Measurements from ENCODE around the gene ZNRF1.
"Not testable (repeated sequence)": the region's sequence is repeated elsewhere in the genome, so short reads cannot be mapped to it uniquely, and the experiment has no call there.

ZNRF1 gene

DNA sequence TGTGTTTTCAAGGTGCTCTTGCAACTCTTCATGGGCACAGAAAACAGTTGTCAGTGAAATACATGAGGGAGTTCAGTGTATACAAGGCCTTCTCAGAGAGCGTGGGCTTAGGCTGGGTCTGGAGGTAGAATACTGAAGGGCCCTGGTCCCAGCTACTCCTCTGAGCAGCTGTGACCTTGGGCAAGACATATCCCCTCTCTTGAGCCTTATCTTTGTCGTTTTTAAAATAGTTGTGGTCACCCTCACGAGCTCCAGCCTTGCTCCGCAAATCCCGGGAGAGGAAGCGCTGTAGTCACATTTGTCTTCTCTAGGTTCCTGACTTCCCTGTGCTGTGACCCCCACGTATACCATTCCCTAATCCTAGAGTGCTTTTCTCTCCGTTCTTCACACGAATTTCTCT is 3.6 kb downstream of the ZNRF1 start:
- DNase-seq (ENCODE audit: low spot score): no peak

DNA sequence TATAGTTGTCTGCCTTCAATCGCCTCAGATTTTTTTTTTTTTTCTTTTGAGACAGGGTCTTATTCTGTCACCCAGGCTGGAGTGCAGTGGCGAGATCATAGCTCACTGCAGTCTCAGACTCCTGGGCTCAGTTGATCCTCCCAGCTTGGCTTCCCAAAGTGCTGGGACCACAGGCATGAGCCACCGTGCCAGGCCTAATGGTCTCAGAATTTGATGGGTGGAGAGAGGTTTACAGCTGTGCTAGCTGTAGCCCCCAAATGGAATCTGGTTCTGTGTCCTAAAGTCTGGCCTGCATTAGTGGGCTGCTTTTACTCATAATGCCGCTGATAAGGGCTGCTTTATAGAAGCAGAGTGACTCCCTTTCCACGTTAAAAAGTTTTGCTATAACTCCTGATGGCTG is 5.1 kb downstream of the ZNRF1 start:
- no peak for DNase-seq (ENCODE audit: low spot score)

DNA sequence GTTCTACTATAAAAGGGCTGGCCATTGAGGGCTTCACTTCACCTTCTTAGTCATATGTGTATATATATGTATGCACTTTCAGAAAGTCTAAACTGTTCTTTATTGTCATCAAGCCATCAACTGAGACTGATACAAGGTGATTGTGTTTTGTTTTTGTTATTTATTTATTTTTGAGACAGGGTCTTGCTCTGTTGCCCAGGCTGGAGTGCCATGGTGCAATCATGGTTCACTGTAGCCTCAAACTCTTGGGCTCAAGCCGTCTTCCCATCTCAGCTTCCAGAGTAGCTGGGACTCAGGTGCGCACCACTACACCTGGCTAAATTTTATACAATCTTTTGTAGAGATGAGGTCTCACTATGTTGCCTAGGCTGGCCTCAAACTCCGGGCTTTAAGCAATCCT is 5.6 kb downstream of the ZNRF1 start:
- DNase-seq (ENCODE audit: low spot score): no peak

DNA sequence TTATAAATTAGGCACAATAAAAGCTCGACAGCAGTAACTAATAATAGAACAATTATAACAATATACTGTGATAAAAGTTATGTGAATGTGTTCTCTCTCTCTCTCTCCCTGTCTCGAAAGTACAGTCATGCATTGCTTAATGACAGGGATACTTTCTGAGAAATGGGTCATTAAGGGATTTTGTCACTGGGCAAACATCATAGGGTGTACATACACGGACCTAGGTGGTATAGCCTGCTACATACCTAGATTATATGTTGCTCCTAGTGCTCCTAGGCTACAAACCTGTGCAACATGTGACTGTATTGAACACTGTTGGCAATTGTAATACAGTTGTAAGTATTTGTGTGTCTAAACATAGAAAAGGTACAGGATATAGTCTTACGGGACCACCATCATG is 6.9 kb downstream of the ZNRF1 start:
- no peak for DNase-seq (ENCODE audit: low spot score)

DNA sequence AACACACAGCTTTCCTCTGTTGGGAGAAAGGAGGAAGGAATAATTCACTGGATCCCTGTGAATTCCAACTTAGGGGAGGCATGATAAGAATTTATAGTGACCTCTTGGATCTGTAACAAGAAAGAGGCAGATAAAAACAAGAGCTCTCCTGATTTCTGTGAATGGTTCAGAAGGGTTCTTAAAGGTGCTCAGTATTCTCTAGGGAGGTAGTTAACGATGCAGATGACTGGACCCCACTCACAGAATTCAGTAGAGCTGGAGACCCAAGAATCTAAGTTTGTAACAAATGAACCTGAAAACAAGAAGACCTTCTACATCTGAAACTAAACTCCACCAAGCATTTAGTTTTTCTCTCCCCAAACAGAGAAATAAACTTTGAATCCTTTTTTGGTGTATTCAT is 8.6 kb downstream of the ZNRF1 start:
- no peak for DNase-seq (ENCODE audit: low spot score)

DNA sequence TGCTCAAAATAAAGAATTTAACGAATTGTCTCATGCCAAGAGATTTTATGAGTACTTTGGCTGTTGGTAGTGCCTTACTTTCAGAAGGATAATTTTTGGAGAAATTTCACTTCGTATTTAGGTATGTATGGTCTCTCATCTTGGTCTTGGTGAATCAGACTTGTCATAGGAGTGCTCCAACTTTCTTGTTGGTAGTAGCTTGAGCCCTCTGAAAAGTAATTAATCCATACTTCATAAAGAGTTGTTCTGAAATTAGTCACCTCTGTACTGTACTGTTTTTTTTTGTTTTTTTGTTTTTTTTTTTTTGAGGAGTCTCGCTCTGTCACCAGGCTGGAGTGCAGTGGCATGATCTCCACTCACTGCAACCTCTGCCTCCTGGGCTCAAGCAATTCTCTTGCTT is 11.6 kb downstream of the ZNRF1 start:
- no peak for DNase-seq (ENCODE audit: low spot score)

DNA sequence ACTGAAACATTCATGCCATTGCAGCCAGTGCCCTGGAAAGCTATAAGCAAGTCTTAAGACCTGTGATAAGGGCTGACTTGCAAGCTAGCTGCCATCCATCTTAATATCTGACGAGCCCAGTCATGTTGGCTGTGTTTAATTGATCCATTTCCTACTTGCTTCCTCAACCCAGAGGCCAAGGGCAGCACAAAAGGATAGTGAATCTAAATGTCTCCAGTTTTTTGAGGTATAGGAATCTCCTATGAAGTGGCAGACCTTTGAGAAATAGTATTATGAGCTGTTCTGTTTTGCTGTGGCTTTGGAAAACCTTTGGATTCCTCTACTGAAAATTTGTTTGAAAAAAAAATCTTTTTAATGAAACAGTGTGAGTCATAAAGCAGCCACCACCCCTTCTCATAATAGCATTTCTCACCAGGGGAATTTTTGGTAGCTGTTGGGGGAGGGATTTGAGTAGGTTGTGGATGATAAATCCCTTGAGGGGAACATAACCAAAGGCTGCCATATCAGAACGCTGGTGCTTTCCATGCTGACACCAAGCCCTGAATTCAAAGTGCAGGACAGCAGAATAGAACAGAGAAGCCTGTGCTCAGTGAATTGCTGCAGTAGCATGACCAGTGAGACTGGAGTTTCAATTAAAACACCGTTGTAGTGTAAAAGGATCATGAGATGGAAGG is 12.9 kb downstream of the ZNRF1 start:
- peak; percentile 73 for DNase-seq (ENCODE audit: low spot score)

DNA sequence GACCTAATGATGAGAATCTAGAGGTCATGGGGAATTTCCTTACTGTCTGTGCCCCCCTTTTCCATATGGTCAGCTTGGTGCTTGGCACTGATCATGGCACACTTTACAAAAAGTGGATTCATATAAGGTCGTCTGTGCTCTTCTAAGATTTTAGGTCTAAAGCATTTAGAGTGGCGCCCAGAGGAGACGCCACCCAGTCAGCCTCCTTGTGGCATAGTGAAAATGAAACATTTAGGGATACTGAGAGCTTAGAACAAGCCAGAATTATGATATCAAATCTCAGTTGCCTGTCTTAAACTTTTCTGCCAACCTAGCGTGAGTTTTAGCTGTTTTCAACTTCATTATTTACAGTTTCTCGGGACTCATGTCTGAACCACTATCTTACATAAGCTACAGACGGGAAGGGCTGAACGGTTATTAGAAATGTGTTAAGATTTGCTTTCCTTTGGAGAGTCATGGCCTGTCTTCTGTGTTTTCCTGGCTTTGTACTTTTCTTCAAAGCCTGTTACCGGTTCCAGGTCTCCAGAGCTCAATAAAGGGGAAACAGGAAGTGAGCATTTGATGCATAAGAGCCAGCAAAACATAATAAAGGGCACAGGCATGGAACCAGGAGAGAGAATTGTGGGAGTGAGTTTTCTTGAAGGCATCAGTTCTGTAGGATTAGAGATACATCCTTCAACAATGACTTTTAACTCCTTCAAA is 13.7 kb downstream of the ZNRF1 start:
- peak; percentile 45 for DNase-seq (ENCODE audit: low spot score)

DNA sequence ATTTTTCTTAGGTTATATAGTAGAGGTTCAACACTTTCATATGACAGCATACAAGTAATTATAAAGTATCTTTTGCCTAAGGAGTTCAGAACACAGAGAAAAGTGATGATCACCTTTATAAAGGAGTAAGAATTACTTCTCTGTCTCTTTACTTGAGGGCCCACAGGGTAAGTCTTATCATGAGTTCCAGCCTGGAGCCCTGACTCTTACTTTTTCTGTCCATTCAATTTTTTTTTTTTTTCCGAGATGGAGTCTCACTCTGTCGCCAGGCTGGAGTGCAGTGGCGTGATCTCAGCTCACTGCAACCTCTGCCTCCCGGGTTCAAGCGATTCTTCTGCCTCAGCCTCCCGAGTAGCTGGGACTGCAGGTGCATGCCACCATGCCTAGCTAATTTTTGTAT is 14.3 kb downstream of the ZNRF1 start:
- DNase-seq (ENCODE audit: low spot score): peak; percentile 32

DNA sequence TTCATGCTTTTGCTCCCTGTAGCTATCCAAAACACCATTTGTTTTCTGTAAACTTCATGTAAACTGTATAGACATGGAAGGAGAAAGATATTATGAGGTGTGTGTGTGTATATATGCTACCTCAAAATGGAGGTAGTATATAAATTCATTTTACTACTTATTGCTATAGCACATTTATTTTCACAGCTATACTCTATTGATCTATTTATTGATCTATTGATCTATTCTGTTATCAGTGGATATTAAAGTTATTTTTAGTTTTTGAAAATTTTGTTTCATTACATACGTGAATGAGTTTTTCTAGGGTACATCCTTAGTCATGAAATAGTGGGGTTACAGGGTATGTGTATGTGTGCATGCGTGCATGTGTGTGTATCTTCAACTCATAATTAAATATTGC is 15.5 kb downstream of the ZNRF1 start:
- DNase-seq (ENCODE audit: low spot score): no peak

DNA sequence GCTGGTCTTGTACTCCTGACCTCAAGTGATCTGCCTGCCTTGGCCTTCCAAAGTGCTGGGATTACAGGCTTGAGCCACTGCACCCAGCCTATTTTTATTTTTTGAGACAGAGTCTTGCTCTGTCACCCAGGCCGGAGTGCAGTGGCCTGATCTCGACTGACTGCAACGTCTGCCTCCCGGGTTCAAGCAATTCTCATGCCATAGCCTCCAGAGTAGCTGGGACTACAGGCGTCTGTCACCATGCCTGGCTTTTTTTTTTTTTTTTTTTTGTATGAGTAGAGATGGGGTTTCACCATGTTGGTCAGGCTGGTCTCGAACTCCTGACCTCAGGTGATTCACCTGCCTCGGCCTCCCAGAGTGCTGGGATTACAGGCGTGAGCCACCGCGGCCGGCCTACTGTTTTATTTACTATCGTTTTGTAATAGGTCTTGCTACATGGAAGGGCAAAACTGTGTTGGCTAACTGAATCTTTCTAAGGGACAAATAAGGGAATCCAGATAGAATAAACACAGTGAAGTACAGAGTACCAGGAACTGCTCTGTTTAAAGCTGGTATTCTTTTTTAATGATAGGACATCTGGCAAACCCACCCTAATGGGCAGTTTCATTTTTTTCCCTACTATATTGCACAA is 17.7 kb downstream of the ZNRF1 start:
- not testable (repeated sequence) for DNase-seq (ENCODE audit: low spot score)

DNA sequence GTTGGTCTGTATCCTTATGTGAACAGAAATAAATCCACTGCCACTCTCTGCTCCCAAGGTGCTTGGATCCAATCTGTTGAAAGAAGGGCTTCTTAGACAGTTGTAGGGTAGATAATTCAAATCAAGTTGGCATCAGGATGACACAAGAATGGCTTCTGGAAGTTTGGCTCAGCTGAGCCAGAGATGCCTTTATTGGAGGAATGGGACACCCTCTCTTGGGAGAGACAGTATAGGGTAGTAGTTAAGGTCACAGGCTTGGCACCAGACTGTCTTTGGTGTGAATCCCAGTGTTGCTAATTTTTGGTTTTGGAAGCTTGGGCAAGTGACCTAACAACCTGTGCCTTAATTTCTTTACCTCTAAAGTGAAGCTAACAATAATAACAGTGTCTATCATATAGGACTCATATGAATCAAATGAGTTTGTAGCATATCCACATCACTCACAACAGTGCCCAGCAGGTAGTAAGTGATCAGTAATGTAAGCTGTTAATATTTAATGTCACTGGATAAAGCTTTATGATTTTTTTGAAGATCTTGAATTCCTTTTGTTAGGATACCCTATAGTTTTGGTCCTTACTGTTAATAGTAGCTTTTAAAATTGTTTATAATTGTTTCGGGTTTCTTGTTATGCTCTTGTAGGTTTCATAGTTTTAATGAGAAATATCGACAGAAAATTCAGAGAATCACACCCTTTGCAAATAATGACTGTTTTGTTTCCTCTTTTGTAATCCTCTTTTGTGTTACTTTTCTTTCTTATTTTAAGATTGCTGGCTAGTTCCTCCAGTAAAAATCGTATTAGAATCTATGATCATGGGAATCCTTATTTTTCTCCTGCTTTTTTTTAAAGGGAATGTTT is 19.1 kb downstream of the ZNRF1 start:
- no peak for DNase-seq (ENCODE audit: low spot score)

DNA sequence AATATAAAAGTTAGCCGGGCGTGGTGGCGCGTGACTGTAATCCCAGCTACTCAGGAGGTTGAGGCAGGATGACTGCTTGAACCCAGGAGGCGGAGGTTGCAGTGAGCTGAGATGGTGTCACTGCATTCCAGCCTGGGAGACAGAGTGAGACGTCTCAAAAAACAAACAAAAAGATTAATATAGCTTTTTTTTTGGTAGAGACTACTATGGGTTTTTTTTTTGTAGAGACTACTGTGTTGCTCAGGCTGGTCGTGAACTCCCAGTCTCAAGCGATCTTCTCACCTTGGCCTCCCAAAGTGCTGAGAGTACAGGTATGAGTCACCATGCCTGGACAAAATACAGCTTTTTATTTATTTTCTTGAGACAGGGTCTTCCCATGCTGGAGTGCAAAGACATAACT is 20.2 kb downstream of the ZNRF1 start:
- no peak for DNase-seq (ENCODE audit: low spot score)

DNA sequence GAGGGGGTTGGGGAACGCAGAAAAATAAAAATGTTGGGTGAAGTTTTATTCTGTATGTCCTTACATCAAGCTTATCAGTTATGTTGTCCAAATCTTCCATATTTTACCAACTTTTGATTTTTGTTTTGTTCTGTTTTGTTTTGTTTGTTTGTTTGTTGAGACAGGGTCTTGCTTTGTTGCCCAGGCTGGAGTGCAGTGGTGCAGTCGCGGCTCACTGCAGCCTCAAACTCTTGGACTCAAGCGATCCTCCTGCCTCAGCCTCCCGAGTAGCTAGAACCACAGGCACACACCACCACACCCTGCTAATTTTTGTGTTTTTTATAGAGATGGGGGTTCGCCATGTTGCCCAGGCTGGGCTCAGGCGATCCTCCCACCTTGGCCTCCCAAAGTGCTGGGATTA is 20.8 kb downstream of the ZNRF1 start:
- DNase-seq (ENCODE audit: low spot score): no peak

DNA sequence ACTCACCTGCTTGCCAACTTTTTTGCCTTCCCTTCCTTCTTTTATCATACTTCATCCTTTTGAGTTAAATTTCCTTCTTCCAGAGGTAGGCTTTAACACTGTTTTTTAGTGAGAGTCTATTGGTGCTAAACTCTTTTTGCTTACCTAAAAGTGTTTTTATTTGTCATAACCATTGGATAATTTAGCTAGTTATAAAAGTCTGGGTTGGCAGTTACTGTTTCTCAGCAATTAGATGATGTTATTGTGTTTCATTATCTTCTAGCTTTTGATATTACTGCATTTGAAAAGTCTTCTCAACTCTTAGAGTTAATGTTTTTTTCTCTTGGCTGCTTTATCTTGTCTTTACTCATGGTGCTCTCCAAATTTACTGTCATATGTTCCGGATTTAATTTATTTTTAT is 22.6 kb downstream of the ZNRF1 start:
- DNase-seq (ENCODE audit: low spot score): no peak

DNA sequence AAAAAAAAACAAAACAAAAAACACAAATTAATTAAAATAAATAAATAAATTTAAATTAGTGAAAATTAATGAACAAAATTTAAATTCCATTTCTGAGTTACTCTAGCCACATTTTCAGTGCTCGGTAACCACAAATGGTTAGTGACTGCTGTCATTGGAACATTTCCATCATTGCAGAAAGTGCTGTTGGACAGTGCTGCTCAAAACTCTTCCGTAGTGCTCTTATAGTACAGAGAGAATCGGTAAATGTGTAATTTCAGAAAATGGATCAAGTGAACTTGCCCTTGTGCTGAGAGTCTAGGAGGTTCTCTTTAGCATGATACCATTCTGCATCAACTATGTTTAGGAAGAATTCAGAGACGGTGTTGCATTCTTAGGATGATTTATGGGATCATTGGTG is 23.7 kb downstream of the ZNRF1 start:
- no peak for DNase-seq (ENCODE audit: low spot score)

DNA sequence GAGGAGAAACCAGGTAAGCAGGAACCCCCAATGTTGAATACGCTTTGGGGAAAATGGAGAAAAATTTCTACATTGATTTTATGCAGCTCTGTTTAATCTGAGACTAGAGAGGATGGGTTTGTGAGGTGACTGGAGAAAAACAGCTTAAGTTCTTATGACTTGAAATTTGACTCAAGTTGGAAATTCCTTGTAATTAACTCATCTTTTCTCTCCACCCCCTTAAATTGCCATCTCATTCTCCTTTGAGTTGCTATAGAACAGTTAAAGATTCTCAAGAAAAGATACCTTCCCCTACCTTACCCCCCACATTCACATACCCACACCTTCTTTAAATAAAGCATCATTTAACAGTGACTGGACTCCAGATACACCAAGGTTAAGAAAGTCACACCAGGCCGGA is 24.2 kb downstream of the ZNRF1 start:
- no peak for DNase-seq (ENCODE audit: low spot score)

DNA sequence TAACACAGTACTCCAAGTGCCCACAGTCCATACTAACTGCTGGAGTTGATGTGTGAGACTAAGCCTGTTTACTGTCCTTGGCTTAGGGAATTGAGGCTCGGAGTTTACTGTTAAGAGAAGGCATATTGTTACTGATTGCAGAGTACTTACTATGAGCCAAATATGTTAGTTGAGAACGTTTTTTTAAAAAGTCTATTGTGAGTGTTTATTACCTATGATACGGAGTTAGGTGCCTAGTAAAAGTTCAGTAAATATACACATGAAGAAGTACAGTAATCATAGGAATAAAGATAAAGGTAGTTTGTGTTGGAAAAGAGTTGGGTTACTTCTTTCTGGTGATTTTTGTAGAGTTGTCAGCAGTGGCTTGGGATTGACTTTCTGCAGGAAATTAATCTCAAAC is 25.4 kb downstream of the ZNRF1 start:
- no peak for DNase-seq (ENCODE audit: low spot score)

DNA sequence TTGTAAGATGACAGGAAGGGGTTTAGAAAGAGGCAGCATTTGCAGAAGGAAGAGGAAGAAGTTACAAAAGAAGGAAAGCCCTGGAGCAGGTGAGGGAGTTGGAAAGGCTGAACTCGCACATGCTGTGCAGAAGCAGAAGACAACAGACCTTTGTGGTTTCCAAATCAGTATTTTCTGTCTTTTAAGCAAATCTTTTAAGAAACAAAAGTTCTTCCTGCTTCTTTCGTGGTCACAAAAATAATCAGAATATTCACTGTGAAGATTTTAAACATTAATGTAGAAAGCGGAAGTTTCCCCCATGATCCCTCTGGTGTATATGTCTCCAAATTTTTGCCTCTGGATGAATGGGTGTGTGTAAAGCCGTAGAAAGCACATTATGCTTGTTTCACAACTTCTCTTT is 25.8 kb downstream of the ZNRF1 start:
- DNase-seq (ENCODE audit: low spot score): no peak

DNA sequence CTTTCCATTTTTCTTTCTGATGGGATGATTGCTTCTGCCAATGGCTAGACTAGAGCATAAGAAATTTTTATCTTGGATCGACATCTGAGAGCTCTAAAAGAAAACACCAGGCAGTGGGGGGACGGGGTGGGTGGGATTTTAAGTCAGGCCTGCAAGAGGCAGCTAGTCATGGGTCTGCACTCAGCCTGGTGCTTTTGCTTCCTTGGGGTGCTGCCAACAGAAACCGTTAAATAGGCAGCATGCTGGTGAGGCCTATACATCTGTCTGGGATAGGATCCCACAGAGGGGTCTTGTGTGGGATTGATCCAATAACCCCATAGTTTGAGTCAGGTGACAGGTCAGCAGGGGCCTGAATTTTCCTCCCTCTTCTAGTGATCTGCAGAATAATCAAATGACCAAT is 26.9 kb downstream of the ZNRF1 start:
- no peak for DNase-seq (ENCODE audit: low spot score)

DNA sequence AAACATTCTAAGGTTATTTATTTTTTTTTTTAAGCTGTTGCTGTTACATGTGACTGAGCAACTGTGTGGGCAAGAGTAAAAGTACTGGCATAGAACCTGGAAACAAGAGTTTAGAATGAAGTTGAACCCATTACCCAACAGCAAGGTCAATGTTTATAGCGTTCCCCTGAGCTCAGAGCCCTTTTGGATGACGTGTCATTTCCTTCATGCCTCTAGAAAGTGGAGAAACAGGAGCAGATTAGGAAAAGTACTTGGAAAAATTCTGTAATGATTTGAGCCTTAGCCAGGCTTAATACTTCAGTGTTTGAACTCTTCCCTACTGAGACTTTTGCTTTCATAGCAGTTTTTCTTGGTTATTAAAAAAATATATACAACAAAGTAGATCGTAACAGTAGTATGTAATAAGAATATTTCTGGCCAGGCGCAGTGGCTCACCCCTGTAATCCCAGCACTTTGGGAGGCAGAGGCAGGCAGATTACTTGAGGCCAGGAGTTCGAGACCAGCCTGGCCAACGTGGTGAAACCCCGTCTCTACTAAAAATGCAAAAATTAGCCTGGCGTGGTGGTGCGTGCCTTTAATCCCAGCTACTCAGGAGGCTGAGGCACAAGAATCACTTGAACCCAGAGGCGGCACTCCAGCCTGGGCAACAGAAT is 27.5 kb downstream of the ZNRF1 start:
- not testable (repeated sequence) for DNase-seq (ENCODE audit: low spot score)

DNA sequence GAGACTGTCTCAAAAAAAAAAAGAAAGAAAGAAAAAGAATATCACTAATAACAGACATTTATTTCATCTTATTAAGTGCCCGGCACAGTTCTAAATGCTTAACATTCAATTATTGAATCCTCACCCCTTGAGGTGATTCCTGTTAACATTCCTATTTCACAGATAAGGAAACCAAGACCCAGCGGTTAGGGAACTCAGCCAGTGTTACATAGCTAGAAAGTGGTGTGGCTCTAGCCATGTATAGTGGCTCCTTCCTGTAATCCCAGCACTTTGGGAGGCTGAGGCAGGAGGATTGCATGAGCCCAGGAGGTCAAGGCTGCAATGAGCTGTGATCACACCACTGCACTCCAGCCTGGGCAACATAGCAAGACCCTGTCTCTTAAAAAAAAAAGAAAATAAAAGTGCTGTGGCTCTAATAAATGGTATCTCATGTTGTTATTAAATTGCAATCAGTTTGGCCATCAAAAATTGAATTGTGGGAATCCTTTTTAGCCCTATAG is 28.1 kb downstream of the ZNRF1 start:
- DNase-seq (ENCODE audit: low spot score): no peak
